ENCODE results near the gene SPDYE16.
"Not testable (repeated sequence)": the region's sequence is repeated elsewhere in the genome, so short reads cannot be mapped to it uniquely, and the experiment has no call there.

The SPDYE16 gene, protein sequence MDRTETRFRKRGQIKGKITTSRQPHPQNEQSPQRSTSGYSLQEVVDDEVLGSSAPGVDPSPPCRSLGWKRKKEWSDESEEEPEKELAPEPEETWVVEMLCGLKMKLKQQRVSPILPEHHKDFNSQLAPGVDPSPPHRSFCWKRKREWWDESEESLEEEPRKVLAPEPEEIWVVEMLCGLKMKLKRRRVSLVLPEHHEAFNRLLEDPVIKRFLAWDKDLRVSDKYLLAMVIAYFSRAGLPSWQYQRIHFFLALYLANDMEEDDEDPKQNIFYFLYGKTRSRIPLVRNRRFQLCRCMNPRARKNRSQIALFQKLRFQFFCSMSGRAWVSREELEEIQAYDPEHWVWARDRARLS

GRCh38 chr7:76543197-76543596, at the start of gene SPDYE16:
Gene SPDYE16, minus strand, starts transcription at chr7:76543297. Its CDS starts 1,838 bp downstream, at chr7:76541459.
- DNase-seq: not testable (repeated sequence)

DNA sequence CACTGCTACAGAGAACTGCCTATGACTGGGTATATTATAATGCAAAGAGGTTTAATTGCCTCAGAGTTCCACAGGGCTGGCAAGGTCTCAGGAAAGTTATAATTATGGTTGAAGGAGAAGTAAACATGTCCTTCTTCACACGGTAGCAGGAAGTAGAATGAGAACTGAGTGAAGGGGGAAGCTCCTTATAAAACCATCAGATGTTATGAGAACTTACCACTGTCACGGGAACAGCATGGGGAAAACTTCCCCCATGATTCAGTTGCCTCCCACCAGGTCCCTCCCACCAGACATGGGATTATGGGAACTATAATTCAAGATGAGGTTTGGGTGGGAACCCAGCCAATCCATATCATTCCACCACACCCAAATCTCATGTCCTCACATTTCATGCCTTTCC, 49.6 kb upstream of the SPDYE16 start:
- not testable (repeated sequence) for DNase-seq

DNA sequence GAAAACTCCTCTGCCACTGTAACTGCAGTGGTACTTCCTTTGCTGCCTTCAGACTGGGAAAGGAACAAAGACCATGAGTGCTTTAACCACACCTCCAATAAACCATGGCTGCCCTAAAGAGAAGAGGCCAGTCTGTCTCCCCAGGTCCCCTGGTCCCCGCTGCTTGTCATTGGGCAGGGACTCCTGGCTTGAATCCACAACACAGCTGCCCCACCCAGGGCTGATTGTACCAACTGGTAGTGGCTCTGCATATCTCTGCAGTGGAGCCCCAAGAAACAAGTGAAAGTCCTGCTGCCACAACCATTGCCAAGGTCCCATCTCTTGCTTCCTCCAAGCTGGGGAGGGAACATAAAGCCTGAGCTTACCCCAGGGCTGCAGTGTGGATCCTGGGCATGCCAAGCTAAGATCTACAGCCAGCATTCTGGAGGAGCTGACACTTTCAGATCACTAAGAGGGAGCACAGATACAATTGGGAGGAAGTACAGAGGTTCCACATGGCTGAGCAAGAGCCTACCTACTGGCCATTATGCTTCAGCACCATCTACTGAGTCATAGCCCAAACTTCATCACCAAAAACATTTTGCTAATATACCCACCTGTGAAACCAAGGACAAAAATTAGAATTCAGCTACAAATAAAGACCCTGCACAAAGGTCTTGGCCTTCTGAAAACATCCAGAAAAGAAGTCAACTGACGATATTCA, 48.7 kb upstream of the SPDYE16 start:
- DNase-seq: not testable (repeated sequence)

GRCh38 chr7:76591033-76591432, 47.9 kb upstream of the SPDYE16 start:
- not testable (repeated sequence) for DNase-seq

GRCh38 chr7:76588586-76588985, 45.5 kb upstream of the SPDYE16 start:
- not testable (repeated sequence) for DNase-seq

GRCh38 chr7:76586585-76587315, 43.7 kb upstream of the SPDYE16 start:
- not testable (repeated sequence) for DNase-seq

DNA sequence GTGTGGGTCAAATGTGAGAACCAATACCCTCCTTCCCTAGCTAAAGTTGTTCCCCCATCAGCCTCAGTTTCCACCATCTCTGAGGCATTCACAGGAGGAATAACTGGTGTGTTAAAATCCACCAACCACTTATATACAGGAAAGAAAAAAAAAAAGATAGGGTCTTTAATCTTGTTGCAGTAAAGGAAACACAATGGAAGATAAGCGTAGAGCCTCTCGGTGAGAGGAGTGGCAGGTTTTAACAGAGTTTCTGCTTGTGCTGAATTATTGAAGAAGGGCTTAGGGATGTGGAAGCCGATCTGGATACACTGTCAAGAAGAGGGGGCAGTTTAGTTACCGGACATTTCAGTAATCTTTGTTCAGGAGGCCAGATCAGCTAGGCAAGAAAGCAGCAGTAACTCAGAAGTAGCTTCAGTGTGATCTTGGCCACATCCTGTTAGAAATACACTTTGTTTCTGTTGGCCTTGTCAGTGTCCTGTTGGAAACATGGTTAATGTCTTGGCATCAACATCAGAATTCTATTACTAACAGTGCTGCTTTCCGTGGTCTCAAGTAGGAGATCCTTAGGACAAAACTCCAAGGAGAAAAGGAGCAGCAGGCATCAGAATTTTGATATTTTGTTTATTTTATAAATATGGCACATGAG, 40.7 kb upstream of the SPDYE16 start:
- DNase-seq: not testable (repeated sequence)

- DNase-seq: not testable (repeated sequence)
Observed at GRCh38 chr7:76582848-76583631, 39.9 kb upstream of the SPDYE16 start.

- not testable (repeated sequence) for DNase-seq
Observed at GRCh38 chr7:76575919-76576655, 33.0 kb upstream of the SPDYE16 start.

DNA sequence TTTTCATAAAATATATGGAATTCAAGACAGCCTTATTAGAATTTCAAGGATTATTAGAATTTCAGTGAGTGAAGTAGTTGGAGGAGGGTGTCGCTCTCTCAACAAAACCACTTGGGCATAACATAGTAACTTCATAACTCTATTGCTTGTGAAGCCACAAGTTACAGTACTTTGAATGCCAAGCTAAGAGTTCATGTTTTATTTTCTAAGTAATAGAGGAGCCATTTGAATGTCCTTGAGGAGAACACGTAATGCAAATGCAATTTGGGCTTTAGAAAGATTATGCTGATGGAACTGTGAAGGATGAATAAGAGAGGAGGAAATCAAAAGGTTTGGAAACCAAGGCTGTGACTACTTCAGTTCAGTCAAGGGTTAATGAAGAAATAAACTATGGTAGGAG, 32.3 kb upstream of the SPDYE16 start:
- not testable (repeated sequence) for DNase-seq

DNA sequence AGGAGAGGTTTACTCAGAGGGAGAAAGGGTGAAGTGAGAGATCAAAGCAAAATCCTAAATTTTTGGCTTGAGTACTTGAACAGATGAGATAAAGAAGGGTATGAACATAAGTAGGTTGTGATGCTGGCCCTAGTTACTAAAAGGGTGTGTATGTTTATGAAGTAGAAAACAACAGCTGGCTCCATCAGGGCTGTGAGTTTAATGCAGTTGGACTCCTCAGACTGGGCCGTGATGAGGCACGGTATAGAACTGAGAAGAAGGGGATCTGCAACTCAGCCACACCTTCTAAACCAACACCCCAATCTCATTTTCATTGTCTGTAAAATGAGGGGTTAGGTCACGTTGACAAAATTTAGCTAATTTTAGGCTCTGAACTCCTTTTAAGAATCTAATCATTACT, 29.2 kb upstream of the SPDYE16 start:
- DNase-seq: not testable (repeated sequence)

GRCh38 chr7:76570324-76570775, 27.3 kb upstream of the SPDYE16 start:
- not testable (repeated sequence) for DNase-seq

- not testable (repeated sequence) for DNase-seq
Observed at GRCh38 chr7:76568742-76569141, 25.6 kb upstream of the SPDYE16 start.

DNA sequence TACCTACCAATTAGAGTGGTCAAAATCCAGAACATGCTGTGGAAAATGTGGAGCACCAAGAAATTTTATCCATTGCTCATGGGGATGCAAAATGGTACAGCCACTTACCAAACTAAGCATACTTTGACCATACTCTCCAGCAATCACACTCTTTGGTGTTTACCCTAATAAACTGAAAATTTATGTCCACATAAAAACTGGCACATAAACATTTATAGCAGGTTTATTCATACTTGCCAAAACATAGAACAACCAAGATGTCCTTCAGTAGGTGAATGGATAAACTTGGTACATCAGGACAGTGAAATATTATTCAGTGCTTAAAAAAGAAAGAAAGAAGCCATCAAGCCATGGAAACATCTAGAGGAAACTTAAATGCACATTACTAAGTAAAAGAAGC, 24.7 kb upstream of the SPDYE16 start:
- not testable (repeated sequence) for DNase-seq

GRCh38 chr7:76567311-76567710, 24.2 kb upstream of the SPDYE16 start:
- not testable (repeated sequence) for DNase-seq

DNA sequence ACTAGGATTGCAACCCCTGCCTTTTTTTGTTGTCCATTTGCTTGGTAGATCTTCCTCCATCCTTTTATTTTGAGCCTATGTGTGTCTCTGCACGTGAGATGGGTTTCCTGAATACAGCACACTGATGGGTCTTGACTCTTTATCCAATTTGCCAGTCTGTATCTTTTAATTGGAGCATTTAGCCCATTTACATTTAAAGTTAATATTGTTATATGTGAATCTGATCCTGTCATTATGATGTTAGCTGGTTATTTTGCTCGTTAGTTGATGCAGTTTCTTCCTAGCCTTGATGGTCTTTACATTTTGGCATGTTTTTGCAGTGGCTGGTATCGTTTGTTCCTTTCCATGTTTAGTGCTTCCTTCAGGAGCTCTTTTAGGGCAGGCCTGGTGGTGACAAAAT, 21.9 kb upstream of the SPDYE16 start:
- DNase-seq: not testable (repeated sequence)

GRCh38 chr7:76561342-76561741, 18.2 kb upstream of the SPDYE16 start:
- not testable (repeated sequence) for DNase-seq

GRCh38 chr7:76560157-76560556, 17.1 kb upstream of the SPDYE16 start:
- DNase-seq: not testable (repeated sequence)

DNA sequence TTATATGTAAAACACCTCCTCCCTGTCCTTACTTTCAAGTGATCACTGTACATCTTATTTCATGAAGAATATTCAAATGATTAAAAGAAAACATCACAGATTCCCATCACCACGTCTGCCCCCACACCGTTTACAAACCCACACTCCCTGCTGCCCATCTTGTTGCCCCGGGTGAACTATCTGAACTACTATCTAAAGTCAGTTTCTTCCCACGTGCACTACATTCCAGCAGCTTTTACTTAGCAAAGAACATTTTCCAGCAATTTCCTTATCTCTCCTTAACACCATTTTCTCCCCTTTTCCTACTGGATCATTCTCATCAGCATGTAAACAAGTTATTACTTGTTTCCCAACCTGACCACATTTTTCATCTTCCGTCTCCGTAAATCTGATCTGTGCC, 16.6 kb upstream of the SPDYE16 start:
- DNase-seq: not testable (repeated sequence)

DNA sequence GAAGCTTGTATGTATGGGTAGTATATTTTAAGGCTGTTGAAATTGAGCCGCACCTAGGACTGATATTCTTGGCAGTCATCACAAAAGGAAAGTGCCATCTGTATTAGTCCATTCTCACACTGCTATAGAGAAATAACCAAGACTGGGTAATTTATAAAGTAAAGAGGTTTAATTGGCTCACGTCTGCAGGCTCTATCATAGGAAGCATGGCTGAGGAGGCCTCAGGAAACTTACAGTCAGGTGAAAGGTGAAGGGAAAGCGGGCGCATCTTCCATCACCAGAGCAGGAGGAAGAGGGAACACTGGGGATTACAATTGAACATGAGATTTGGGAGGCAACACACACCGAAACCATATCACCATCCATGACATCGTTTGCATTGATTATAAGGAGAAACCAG, 8.9 kb upstream of the SPDYE16 start:
- not testable (repeated sequence) for DNase-seq

DNA sequence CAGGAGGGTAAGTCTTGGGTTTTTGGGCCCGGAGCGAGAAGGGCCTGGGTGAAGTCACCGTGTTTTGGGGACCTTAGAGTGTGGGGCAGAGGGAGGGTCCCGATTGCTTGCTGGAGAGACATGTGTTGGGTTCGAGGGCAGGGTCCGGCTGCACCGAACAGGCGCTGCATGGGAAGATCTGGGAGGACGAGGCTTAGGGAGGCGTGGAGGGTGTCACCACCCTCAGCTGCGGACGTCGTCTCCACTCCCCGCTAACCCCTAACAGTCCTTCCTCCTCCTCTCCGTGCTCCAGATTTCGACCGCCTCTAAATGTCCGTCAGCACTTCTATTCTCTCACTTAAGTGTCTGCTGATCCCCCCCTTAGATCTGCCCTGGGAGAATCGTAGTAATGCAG, 6.8 kb upstream of the SPDYE16 start:
- DNase-seq: not testable (repeated sequence)

All from retina (tissue), 1 donor.